GM21528 (cell line): ENCODE results near the gene MAP2K2.

Experiments used
- ATAC-seq: cut with Tn5 transposase; IDR thresholded peaks from one replicate; pipeline ENCODE4 v1.9.1; 2021; ENCODE audit warnings: mild to moderate bottlenecking, moderate library complexity; ENCODE audit not compliant: unreplicated experiment, low FRiP score

The MAP2K2 gene

GRCh38 chr19:4049432-4049831, 74.5 kb downstream of the MAP2K2 start:
- no peak for ATAC-seq

DNA sequence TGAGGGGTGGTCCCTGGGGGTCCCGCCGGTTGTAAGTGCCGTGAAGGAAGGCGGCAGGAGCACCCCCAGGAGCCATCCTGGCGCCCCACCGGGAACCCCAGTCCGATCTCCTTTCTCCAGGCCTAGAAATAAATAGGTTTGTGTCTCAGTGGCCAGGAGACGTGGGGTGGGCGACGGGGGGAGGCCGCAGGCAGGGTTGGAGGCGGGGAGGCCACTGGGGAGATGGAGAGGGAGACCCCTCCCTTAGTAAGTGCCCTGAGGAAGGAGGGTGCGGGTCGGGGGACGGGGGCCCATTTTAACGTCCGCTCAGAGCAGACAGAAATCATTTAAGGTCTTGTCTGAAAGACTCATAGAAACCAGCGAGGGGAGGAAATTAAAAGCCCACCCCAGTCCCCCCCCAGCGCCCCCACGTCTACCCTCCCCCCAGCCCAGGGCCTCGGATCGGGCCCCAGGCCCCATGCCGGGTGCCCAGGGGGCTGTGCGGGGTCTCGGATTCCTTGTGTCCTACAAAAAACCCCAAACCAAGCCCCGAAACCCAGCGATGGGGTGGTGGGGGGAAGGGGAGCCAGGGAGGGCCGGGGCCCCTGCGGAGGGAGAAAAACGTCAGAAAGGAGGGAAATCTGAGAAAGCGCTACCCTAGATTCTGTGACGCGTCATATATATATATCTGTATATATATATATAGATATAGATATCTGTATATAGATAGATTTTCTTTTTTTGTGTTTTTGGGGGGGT, 76.8 kb downstream of the MAP2K2 start:
- no peak for ATAC-seq

DNA sequence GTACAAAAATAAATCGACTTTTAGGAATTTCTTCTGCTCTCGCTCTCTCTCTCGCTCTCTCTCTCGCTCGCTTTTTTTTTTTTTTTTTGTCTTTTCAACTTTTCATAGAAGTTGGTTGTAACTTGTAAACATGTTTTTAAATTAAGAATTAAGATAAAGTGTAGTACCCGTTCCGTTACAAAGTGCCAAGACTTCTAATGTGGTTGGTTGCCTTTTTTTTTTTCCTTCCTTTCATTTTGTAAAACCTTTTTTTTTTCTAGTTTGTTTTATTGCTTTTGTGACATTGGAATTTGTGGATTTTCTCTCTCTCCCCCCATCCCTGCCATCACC, 77.6 kb downstream of the MAP2K2 start:
- no peak for ATAC-seq

- ATAC-seq, result no peak
Observed at GRCh38 chr19:4045597-4046361, 78.1 kb downstream of the MAP2K2 start.

GRCh38 chr19:4044990-4045465, 78.9 kb downstream of the MAP2K2 start:
- ATAC-seq, result no peak

GRCh38 chr19:4043966-4044715, 79.8 kb downstream of the MAP2K2 start:
- no peak for ATAC-seq

DNA sequence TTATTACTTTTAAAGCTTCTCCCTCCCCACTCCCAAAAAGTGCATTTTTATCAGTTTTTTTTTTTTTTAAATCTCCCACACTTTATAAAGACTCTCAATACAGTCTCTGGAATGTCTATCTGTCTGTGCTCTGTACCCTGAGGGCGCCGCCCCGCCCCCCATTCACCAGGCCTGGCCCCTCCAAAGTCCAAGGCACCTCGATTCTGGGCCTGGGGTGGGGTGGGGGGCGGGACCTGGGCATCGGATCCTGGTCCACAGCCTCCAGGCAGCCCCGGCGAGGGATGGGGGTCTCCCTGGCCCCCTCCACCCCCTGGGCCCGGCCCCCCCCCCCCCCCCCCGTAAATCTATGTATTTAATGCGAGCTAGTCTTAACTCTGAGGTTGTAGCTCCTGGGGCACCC, 80.5 kb downstream of the MAP2K2 start:
- ATAC-seq, result no peak

GRCh38 chr19:4042731-4043082, 81.2 kb downstream of the MAP2K2 start:
- ATAC-seq, result no peak

DNA sequence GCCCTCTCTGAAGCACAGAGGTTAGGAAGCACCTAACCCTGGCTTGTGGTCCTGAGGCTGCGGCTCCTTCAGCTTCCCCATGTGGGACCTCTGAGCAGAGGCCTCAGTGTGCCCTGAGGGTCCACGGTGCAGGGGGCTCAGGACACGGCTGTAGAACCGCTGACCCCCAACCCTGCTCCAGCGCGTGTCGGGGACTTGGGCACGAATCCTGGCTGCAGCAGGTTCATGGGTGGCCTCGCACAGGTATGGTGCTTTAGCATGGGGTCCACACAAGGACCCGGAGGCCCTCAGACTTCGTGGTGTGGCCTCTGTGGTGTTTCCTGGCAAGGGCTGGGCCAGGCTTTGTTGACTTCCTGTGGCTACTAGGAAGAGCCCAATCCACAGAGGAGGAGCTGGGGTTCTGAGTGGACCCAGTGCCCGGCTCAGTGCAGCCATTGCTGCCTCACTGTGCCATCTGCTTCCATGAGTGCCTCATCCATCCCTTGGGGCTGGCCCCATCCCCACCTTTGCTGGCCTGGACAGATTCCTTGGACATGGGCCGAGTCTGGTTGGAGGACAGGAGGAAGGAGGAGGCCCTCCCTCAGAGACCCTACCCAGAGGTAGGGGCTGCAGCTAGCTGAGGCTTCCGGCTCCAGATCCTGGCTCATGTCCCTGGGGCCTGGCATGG, 81.7 kb downstream of the MAP2K2 start:
- ATAC-seq, result no peak
